A549 (cell line): ENCODE measurements around the gene IGFBP4. TPM values are rescaled to one million over a fixed set of nuclear protein-coding genes. Genes with fewer than 3 reads are reported as not detected.

Experiments
- ATAC-seq, 2 experiments: fragments of 200-7000 bp in 1 of 2; fragments of >200 bp in 1 of 2; cut with Nextera tagmentation in 1 of 2; cut with Tn5 transposase in 1 of 2; 3 replicates each; pipeline versions ENCODE4 v1.8.0 to v1.9.1; 2018 to 2020; ENCODE audit warnings: mild to moderate bottlenecking in 1 of 2, moderate library complexity in 1 of 2
- CTCF ChIA-PET: fragments of 300-600 bp; sonication (Branson Sonifier 250); formaldehyde crosslinking; extraction: SDS; loops from one replicate; lab custom pipeline; 2021; ENCODE audit warnings: antibody characterized with exemption, inconsistent platforms; lab: Yijun Ruan, JAX
- POLR2A ChIA-PET: fragments of 350-600 bp; formaldehyde crosslinking; extraction: SDS; loops from one replicate; lab custom pipeline; 2021; ENCODE audit warnings: antibody characterized with exemption, inconsistent platforms; lab: Yijun Ruan, JAX
- DNase-seq, 2 experiments: peaks; one replicate each; pipeline versions ENCODE4 v3.0.0 to v3.0.0-alpha.2; 2011 to 2016; ENCODE audit warnings: low read depth in 1 of 2, low spot score in 1 of 2
- FAIRE-seq: peaks from 2 replicates; lab custom pipeline; 2011; peaks lifted over from hg19 to GRCh38; lab: Jason Lieb, UNC
- H3K27ac ChIP-seq, 2 experiments: fragments of >200 bp; sonication (Bioruptor Twin); formaldehyde crosslinking; 3 replicates each; pipeline ENCODE4 v1.5.1; 2016 to 2017
- H3K4me1 ChIP-seq: fragments of >200 bp; sonication (Bioruptor Twin); formaldehyde crosslinking; 3 replicates; pipeline ENCODE4 v1.6.1; 2016
- H3K4me2 ChIP-seq: fragments of >200 bp; sonication (Bioruptor Twin); formaldehyde crosslinking; 3 replicates; pipeline ENCODE4 v1.6.1; 2016
- H3K4me3 ChIP-seq: fragments of >200 bp; sonication (Bioruptor Twin); formaldehyde crosslinking; 3 replicates; pipeline ENCODE4 v1.5.1; 2016
- H3K9me3 ChIP-seq: fragments of >200 bp; sonication (Bioruptor Twin); formaldehyde crosslinking; 3 replicates; pipeline ENCODE4 v1.6.1; 2016
- BHLHE40 ChIP-seq: IDR thresholded peaks from 2 replicates; pipeline ENCODE4 v1.6.1; 2012; ENCODE audit warnings: low read depth, low read length, inconsistent platforms
- CBX2 ChIP-seq: fragments of 200-600 bp; sonication (generic); IDR thresholded peaks from 2 replicates; pipeline ENCODE4 v1.6.1; 2016; ENCODE audit warnings: low read depth, mild to moderate bottlenecking, borderline replicate concordance
- CBX8 ChIP-seq: fragments of 200-600 bp; sonication (generic); IDR thresholded peaks from 2 replicates; pipeline ENCODE4 v1.6.1; 2016
- CEBPB ChIP-seq, 2 experiments: fragments of >200 bp in 1 of 2; sonication (Bioruptor Twin) in 1 of 2; formaldehyde crosslinking in 1 of 2; IDR thresholded peaks; 2 replicates each; pipeline ENCODE4 v1.6.1; 2012 to 2016
- CHD2 ChIP-seq: fragments of 150-350 bp; IDR thresholded peaks from 2 replicates; pipeline ENCODE4 v1.6.1; 2014; ENCODE audit warnings: low read length; ENCODE audit not compliant: partially characterized antibody
- CTCF ChIP-seq: fragments of >200 bp; sonication (Bioruptor Twin); formaldehyde crosslinking; IDR thresholded peaks from 3 replicates; pipeline ENCODE4 v1.5.1; 2016
- E2F6 ChIP-seq: IDR thresholded peaks from 2 replicates; pipeline ENCODE4 v1.6.1; 2012; ENCODE audit warnings: low read depth, borderline replicate concordance
- EP300 ChIP-seq, 2 experiments: fragments of >200 bp; sonication (Bioruptor Twin); formaldehyde crosslinking; IDR thresholded peaks; 2 replicates in 1 of 2; 3 replicates in 1 of 2; pipeline ENCODE4 v1.6.1; 2016 to 2017
- FOSL2 ChIP-seq, 2 experiments: fragments of 450-650 bp in 1 of 2; fragments of >200 bp in 1 of 2; sonication (Bioruptor Twin) in 1 of 2; formaldehyde crosslinking; IDR thresholded peaks; 2 replicates each; pipeline versions ENCODE4 v1.5.0 to v1.6.1; 2016 to 2020; ENCODE audit warnings: mild to moderate bottlenecking in 1 of 2, moderate library complexity in 1 of 2
- GATA3 ChIP-seq: IDR thresholded peaks from 2 replicates; pipeline ENCODE4 v1.6.1; 2012; ENCODE audit warnings: borderline replicate concordance
- HEYL ChIP-seq: fragments of 250-450 bp; sonication (Bioruptor Pico); IDR thresholded peaks from 2 replicates; pipeline ENCODE4 v1.8.0; 2021; ENCODE audit warnings: mild to moderate bottlenecking, moderate library complexity
- HOXA7 ChIP-seq: fragments of 250-450 bp; sonication (Bioruptor Pico); IDR thresholded peaks from 2 replicates; pipeline ENCODE4 v1.5.0; 2020; ENCODE audit warnings: mild to moderate bottlenecking, moderate library complexity
- HOXB5 ChIP-seq: fragments of 250-450 bp; sonication (Bioruptor Pico); IDR thresholded peaks from 2 replicates; pipeline ENCODE4 v1.5.0; 2020; ENCODE audit warnings: mild to moderate bottlenecking, moderate library complexity
- JUN ChIP-seq, 2 experiments: fragments of >200 bp; sonication (Bioruptor Twin); formaldehyde crosslinking; IDR thresholded peaks; 2 replicates in 1 of 2; 3 replicates in 1 of 2; pipeline ENCODE4 v1.6.1; 2016 to 2017
- JUNB ChIP-seq: fragments of >200 bp; sonication (Bioruptor Twin); formaldehyde crosslinking; IDR thresholded peaks from 2 replicates; pipeline ENCODE4 v1.6.1; 2016
- MAFK ChIP-seq: fragments of 450-650 bp; IDR thresholded peaks from 2 replicates; pipeline ENCODE4 v1.6.1; 2014; ENCODE audit not compliant: partially characterized antibody
- MYC ChIP-seq: IDR thresholded peaks from 2 replicates; pipeline ENCODE4 v1.6.1; 2012; ENCODE audit warnings: mild to moderate bottlenecking, inconsistent platforms, low read length, improper control_type of control experiment, borderline replicate concordance
- POLR2AphosphoS2 ChIP-seq: conservative IDR thresholded peaks from 2 replicates; pipeline ENCODE4 v1.6.1; 2012; ENCODE audit warnings: low read length, improper control_type of control experiment, inconsistent platforms
- RAD21 ChIP-seq, 2 experiments: fragments of >200 bp in 1 of 2; sonication (Bioruptor Twin) in 1 of 2; formaldehyde crosslinking in 1 of 2; IDR thresholded peaks in 1 of 2; conservative IDR thresholded peaks in 1 of 2; 2 replicates in 1 of 2; 3 replicates in 1 of 2; pipeline ENCODE4 v1.6.1; 2012 to 2018; ENCODE audit warnings: inconsistent platforms in 1 of 2
- RARB ChIP-seq: fragments of 250-450 bp; sonication (Bioruptor Pico); IDR thresholded peaks from 2 replicates; pipeline ENCODE4 v1.8.0; 2021; ENCODE audit warnings: mild to moderate bottlenecking, moderate library complexity
- RCOR1 ChIP-seq: fragments of 150-350 bp; IDR thresholded peaks from 2 replicates; pipeline ENCODE4 v1.6.1; 2014; ENCODE audit warnings: antibody characterized with exemption, low read length, low read depth
- RFX5 ChIP-seq: fragments of 450-650 bp; IDR thresholded peaks from 2 replicates; pipeline ENCODE4 v1.7.1; 2014; ENCODE audit warnings: antibody characterized with exemption, mild to moderate bottlenecking, moderate library complexity
- RNF2 ChIP-seq: fragments of 200-600 bp; sonication (generic); IDR thresholded peaks from 2 replicates; pipeline ENCODE4 v1.6.1; 2016; ENCODE audit warnings: low read depth, mild to moderate bottlenecking, antibody characterized with exemption, moderate library complexity, borderline replicate concordance
- SMC3 ChIP-seq: fragments of >200 bp; sonication (Bioruptor Twin); formaldehyde crosslinking; IDR thresholded peaks from 3 replicates; pipeline ENCODE4 v1.6.1; 2018; ENCODE audit warnings: inconsistent platforms
- TFCP2L1 ChIP-seq: fragments of 250-450 bp; sonication (Bioruptor Pico); IDR thresholded peaks from 2 replicates; pipeline ENCODE4 v1.5.0; 2021; ENCODE audit warnings: mild to moderate bottlenecking
- WGBS: methylation state at CpG from one replicate; pipeline ENCODE4 v1.1.6; 2017; ENCODE audit errors: missing lambda C conversion rate; 5-methylcytosine and 5-hydroxymethylcytosine counted together
- polyA plus RNA-seq, 4 experiments: library from polyadenylated mRNA; depleted of rRNA in 3 of 4; stranded (reverse); fragments of >200 nt; fragmentation: RNase III in 1 of 4; extraction: RNeasy Plus Mini Kit Qiagen cat#74134 plus additional on column Dnase treatment in 1 of 4; gene quantifications; 2 replicates in 3 of 4; 3 replicates in 1 of 4; pipeline ENCODE4 v1.2.3, GENCODE V29; 2011 to 2017
- TF ChIP-seq, protein P1 (sequence below): IDR thresholded peaks from 2 replicates; pipeline ENCODE4 v1.6.1; 2012
- TF ChIP-seq, protein P2 (sequence below): fragments of 450-650 bp; IDR thresholded peaks from 2 replicates; pipeline ENCODE4 v1.6.1; 2014; ENCODE audit warnings: antibody characterized with exemption

The IGFBP4 gene
- polyA plus RNA-seq, 2 of the 4 experiments (the other 2 are of a cell fraction), result 1,080 to 1,829 TPM

GRCh38 chr17:40433551-40434415 lies 9.5 kb upstream of the IGFBP4 start:
- peak; percentile 81 for FAIRE-seq

GRCh38 chr17:40436636-40437035 lies 6.6 kb upstream of the IGFBP4 start:
- DNase-seq (no peak), FAIRE-seq (no peak), ATAC-seq (no peak)
- Histone ChIP-seq H3K4me3 (no peak overlapping the region), H3K4me1 (peaks cover 9% of the 10 kb centered on the region), H3K27ac (no peak overlapping the region), H3K9me3 (no peaks in the 10 kb centered on the region), H3K4me2 (no peak overlapping the region)
- TF ChIP-seq HEYL (CRISPR knock-in tag) (no peak), MAFK (no peak), SMC3 (no peak), JUNB (no peak), CBX8 (no peak), MYC (no peak), EP300 (IDR thresholded peaks at IDR 0.05) (no peak), CHD2 (no peak), RCOR1 (no peak), RNF2 (no peak), E2F6 (no peak), GATA3 (no peak), CEBPB (IDR thresholded peaks at IDR 0.05) (no peak)
- TF ChIP-seq, protein P1, sequence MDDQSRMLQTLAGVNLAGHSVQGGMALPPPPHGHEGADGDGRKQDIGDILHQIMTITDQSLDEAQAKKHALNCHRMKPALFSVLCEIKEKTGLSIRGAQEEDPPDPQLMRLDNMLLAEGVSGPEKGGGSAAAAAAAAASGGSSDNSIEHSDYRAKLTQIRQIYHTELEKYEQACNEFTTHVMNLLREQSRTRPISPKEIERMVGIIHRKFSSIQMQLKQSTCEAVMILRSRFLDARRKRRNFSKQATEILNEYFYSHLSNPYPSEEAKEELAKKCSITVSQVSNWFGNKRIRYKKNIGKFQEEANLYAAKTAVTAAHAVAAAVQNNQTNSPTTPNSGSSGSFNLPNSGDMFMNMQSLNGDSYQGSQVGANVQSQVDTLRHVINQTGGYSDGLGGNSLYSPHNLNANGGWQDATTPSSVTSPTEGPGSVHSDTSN, result no peak
- TF ChIP-seq, protein P2, sequence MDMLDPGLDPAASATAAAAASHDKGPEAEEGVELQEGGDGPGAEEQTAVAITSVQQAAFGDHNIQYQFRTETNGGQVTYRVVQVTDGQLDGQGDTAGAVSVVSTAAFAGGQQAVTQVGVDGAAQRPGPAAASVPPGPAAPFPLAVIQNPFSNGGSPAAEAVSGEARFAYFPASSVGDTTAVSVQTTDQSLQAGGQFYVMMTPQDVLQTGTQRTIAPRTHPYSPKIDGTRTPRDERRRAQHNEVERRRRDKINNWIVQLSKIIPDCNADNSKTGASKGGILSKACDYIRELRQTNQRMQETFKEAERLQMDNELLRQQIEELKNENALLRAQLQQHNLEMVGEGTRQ, result no peak
- POLR2A ChIA-PET, result no interaction called here
- CTCF ChIA-PET, result interaction anchor here (0.8 to 37.5 kb wide), 11 partner anchors 10 to 122 kb away, joined by 3 to 822 read pairs (median 9); partner anchors contain the start of genes CCR7 and TOP2A
- WGBS, result 65% methylated on average over 5 of the region's 5 CpGs

More at GRCh38 chr17:40433551-40434415, 9.5 kb upstream of the IGFBP4 start:
- no peaks in the 10 kb centered on the region for H3K9me3 ChIP-seq
- TF ChIP-seq RFX5 (no peak), TFCP2L1 (CRISPR knock-in tag) (no peak), HOXB5 (CRISPR knock-in tag) (no peak), RARB (no peak), JUN (IDR thresholded peaks at IDR 0.05) (no peak), HOXA7 (CRISPR knock-in tag) (no peak), CBX2 (no peak), RAD21 (conservative IDR thresholded peaks at IDR 0.05 in 1 of 2, IDR thresholded peaks at IDR 0.05 in 1 of 2) (peak in 1 of 2 experiments; percentile 50; a peak in 3 of 5 replicates), CTCF (peak; percentile 33; the same call in 2 of the 3 replicates), MAFK (peak; percentile 1), CHD2 (no peak), MYC (no peak), POLR2AphosphoS2 (no peak), E2F6 (no peak), BHLHE40 (no peak), FOSL2 (IDR thresholded peaks at IDR 0.05) (no peak), FOSL2 (CRISPR knock-in tag; IDR thresholded peaks at IDR 0.05) (no peak)
- TF ChIP-seq, all 56 proteins: peak for 3
- POLR2A ChIA-PET, result interaction anchor here (1.7 kb wide), 1 partner anchor 10 kb away, joined by 5 read pairs; no protein-coding TSS in a partner anchor
- CTCF ChIA-PET, result interaction anchor here (0.6 to 7.5 kb wide), 17 partner anchors 8 to 130 kb away, joined by 3 to 99 read pairs (median 4); partner anchors contain the start of genes IGFBP4 and TOP2A
- Histone ChIP-seq H3K4me1 (0 out of 3 replicates have a peak, but pooled peaks cover 3% of the 10 kb centered on the region), H3K4me3 (no peak overlapping the region), H3K4me2 (no peak overlapping the region), H3K27ac (peak overlapping the region in 1 of 2 experiments; percentile 25; a peak in 3 of 6 replicates)
- peak; percentile 86 to 93 for ATAC-seq
- DNase-seq, result peak in 1 of 2 experiments; percentile 66
- 84% methylated on average over 6 of the region's 6 CpGs for WGBS
